NCI-H345 treated with DMSO at 0.1 percent for 48 hours (cell line): Measurements from ENCODE around the gene GLRA1.
"Not testable (repeated sequence)": the region's sequence is repeated elsewhere in the genome, so short reads cannot be mapped to it uniquely, and the experiment has no call there.

Experiments
- DNase-seq: peaks from one replicate; lab custom pipeline; 2025; ENCODE audit not compliant: unreplicated experiment; lab: John Stamatoyannopoulos, UW

Gene GLRA1

GRCh38 chr5:151917904-151918303 lies 6.7 kb downstream of the GLRA1 start:
- DNase-seq, result no peak

GRCh38 chr5:151913425-151913824 lies 11.2 kb downstream of the GLRA1 start:
- DNase-seq, result no peak

- no peak for DNase-seq
Measured at GRCh38 chr5:151912360-151912759, 12.3 kb downstream of the GLRA1 start.

GRCh38 chr5:151911011-151911410 lies 13.6 kb downstream of the GLRA1 start:
- no peak for DNase-seq

- DNase-seq, result no peak
Measured at GRCh38 chr5:151909628-151910027, 15.0 kb downstream of the GLRA1 start.

- DNase-seq, result no peak
Measured at GRCh38 chr5:151906246-151906645, 18.4 kb downstream of the GLRA1 start.

- no peak for DNase-seq
Measured at GRCh38 chr5:151905557-151905961, 19.1 kb downstream of the GLRA1 start.

- no peak for DNase-seq
Measured at GRCh38 chr5:151904909-151905308, 19.7 kb downstream of the GLRA1 start.

- no peak for DNase-seq
Measured at GRCh38 chr5:151904127-151904526, 20.5 kb downstream of the GLRA1 start.

- DNase-seq, result no peak
Measured at GRCh38 chr5:151903243-151903653, 21.4 kb downstream of the GLRA1 start.

- DNase-seq, result no peak
Measured at GRCh38 chr5:151902215-151902614, 22.4 kb downstream of the GLRA1 start.

- DNase-seq, result no peak
Measured at GRCh38 chr5:151901611-151902010, 23.0 kb downstream of the GLRA1 start.

- DNase-seq, result no peak
Measured at GRCh38 chr5:151900891-151901290, 23.8 kb downstream of the GLRA1 start.

GRCh38 chr5:151899399-151899798 lies 25.3 kb downstream of the GLRA1 start:
- DNase-seq, result no peak

GRCh38 chr5:151897896-151898295 lies 26.8 kb downstream of the GLRA1 start:
- no peak for DNase-seq

GRCh38 chr5:151897020-151897552 lies 27.6 kb downstream of the GLRA1 start:
- no peak for DNase-seq

- peak; percentile 21 for DNase-seq
Measured at GRCh38 chr5:151896031-151896691, 28.5 kb downstream of the GLRA1 start.

GRCh38 chr5:151895660-151896030 lies 29.0 kb downstream of the GLRA1 start:
- DNase-seq, result no peak

GRCh38 chr5:151893485-151893884 lies 31.2 kb downstream of the GLRA1 start:
- DNase-seq, result not testable (repeated sequence)

- DNase-seq, result peak; percentile 86
Measured at GRCh38 chr5:151892393-151892792, 32.3 kb downstream of the GLRA1 start.

- no peak for DNase-seq
Measured at GRCh38 chr5:151890299-151890698, 34.4 kb downstream of the GLRA1 start.

GRCh38 chr5:151889614-151890013 lies 35.0 kb downstream of the GLRA1 start:
- DNase-seq, result no peak
